ENCODE data around the gene PAX5.

PAX5 gene

DNA sequence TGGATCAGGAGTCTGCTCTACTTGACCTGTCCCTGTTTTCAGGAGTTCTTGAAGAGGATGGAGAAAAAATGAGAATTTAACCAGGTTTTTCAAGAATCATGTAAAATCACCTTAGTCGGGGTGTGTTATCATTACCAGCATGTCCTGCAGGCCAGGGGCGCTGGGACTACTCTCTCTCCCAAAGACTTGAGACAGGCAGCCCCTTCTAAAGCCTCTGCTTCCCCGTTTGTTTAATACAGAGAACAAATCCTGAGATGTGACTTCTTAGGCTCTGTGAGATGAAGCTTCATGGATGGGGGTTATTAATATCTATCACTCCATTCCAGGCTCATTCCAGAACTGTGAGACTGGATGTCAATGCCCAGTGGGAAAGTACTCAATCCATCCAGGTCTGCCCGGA, 3.0 kb downstream of the PAX5 start:
- H3K27ac ChIP-seq = no peak overlapping the region
- no peak for TF ChIP-seq ZFX (IDR thresholded peaks at IDR 0.05; ENCODE audit: borderline replicate concordance)
- TF ChIP-seq, protein P1, sequence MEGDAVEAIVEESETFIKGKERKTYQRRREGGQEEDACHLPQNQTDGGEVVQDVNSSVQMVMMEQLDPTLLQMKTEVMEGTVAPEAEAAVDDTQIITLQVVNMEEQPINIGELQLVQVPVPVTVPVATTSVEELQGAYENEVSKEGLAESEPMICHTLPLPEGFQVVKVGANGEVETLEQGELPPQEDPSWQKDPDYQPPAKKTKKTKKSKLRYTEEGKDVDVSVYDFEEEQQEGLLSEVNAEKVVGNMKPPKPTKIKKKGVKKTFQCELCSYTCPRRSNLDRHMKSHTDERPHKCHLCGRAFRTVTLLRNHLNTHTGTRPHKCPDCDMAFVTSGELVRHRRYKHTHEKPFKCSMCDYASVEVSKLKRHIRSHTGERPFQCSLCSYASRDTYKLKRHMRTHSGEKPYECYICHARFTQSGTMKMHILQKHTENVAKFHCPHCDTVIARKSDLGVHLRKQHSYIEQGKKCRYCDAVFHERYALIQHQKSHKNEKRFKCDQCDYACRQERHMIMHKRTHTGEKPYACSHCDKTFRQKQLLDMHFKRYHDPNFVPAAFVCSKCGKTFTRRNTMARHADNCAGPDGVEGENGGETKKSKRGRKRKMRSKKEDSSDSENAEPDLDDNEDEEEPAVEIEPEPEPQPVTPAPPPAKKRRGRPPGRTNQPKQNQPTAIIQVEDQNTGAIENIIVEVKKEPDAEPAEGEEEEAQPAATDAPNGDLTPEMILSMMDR (IDR thresholded peaks at IDR 0.05) = no peak

DNA sequence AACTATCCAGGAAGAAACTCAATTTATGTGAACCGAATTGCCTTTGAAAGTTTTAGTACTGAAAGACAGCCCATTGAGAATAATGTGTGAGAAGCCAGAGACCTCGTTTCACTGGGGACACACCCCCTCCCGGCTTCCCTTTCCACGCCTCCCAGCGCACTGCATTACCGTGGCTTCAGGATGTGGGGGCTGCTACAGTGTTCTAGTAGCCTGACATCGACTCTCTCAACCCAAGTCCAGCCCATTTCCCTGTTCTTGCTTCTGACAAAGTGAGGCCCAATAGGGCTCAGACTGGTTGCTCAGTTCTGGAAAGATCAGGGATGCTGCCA, 3.5 kb downstream of the PAX5 start:
- TF ChIP-seq ZFX (IDR thresholded peaks at IDR 0.05; ENCODE audit: borderline replicate concordance) = no peak
- TF ChIP-seq, protein P1 (IDR thresholded peaks at IDR 0.05) = no peak
- H3K27ac ChIP-seq = no peak overlapping the region

DNA sequence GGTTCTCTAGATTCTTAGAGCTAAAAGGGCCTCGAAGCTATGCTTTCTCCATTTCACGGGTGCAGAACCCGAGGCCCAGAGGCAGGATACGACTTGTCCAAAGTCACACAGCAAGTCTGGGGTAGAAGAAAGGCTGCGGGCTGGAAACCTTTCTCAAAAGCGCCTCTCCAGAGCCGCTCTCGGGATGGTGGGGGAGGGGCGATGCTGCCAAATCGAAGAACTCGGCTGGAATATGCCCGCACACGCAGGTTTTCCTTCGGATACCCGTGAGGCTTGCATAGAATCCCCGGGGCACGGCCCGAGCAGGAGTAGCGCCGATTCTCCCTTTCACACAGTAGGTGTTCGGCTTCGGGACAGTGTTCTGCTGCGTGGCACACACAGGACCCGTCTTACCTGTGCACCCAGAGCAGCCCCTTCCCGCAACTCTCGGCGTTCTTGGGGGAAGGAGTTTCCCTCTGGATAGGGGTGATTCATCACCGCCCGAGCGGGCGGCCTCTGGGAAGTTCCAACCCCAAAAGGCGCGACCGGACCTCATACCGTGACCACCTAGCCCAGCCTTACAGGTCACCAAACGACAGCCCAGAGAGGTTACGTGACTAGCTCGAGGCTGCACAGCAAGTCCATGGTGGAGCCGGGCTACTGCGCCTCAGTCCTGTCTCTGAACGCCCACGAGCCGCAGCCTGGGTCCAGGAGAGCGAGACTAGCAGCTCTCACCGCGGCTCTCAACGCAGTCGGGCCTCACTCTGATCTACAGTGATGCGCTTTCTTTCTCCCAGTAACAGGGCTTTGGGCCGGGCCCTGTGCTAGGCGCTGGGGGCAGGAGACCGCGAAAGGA, 4.1 kb downstream of the PAX5 start:
- no peak for TF ChIP-seq ZFX (IDR thresholded peaks at IDR 0.05; ENCODE audit: borderline replicate concordance)
- TF ChIP-seq, protein P1 (IDR thresholded peaks at IDR 0.05) = no peak
- no peak overlapping the region for H3K27ac ChIP-seq

DNA sequence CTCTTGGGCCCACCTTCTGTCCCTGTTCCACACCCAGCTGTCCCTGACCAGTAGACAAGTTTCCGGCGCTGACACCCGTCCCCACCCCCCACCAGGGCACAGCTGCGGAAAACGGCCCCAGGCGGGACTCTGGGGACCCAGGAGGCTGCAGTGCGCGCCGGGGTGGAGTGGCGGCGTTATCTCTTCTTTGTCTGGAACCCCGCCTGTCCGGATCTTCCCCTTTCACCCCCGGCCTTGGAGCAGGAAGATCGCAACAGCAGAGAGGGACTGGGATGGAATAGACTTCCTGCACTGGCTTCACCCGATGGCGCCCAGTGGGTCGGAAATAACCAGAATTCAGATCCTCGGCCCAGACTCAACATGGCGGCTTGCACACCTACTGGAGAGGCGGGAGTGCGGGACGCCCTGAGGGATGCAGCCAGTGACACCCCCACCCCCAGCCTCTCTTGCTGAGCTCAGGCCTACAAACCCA, 4.7 kb downstream of the PAX5 start:
- no peak overlapping the region for H3K27ac ChIP-seq
- TF ChIP-seq, protein P1 (IDR thresholded peaks at IDR 0.05) = no peak

DNA sequence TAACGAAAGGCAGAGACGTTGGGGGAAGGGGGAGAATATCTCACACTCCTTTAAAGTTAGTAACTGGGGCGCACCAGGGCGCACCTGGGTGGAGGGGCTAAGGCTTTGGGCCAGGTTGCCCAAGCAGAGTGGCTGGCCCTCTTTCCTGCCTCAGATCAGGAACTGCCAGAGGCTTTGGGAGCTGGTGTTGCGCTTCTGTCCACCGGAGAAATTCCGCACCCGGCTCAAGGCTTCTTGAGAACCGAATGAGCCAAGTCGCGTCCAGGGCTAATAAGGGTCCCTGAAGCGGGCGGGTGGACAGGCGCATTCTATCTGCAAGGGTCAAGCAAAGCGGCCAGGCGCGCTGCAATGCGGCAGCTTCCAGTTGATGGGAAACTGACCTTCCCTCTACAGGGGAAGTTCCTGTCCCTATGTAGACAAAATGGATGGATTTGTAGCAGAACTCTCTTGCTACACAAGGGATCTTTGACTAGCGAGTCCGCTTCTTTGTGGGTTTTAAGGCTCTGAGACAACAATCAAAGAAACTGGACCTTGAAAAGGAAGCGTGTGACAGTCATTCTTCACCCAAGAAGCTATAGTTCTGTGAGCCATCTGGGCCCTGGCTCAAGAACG, 5.5 kb downstream of the PAX5 start:
- no peak overlapping the region for H3K27ac ChIP-seq
- no peak for TF ChIP-seq ZFX (IDR thresholded peaks at IDR 0.05; ENCODE audit: borderline replicate concordance)
- TF ChIP-seq, protein P1 (IDR thresholded peaks at IDR 0.05) = no peak

DNA sequence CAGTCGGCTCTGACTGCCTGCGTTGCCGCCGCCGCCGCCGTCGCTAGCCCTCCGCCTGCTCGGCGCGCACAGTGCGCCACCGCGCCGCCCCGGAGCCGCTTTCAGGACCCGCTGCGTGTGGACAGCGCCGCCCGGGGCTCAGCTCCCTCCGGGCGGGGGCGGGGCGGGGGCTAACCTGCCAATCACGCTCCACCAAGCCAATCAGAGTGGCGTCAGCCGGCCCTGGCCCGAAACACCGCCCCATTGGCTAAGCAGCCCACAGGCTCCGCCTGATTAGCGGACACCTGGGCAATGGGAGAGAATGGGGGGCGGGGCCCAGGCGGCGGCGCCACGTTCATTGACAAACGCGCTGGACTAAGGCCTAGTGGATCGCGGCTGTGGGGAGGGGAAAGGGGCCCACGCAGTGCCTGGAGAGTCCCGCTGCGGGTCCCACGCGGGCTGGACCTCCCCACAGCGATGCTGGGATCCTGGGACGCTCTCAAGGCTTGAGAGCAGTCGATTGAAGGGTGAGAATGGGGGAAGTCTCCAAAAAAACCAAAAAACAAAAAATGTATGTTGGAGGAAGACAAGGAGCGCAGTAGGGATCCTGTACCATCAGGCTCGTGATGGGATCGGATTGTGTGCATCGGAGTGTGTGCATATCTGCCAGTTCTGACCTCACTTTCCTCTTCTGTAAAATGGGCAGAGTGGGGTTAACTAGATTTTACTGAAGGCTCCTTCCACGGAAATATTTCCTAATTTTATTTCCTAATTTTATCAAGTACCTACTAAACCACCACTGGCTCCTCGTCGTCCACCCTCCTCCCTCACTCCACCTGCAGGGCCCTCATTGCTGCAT, 6.3 kb downstream of the PAX5 start:
- peak overlapping the region; percentile 39 for H3K27ac ChIP-seq
- TF ChIP-seq, protein P1 (IDR thresholded peaks at IDR 0.05) = peak; percentile 33
- TF ChIP-seq ZFX (IDR thresholded peaks at IDR 0.05; ENCODE audit: borderline replicate concordance) = no peak
